Stimulated activated CD8-positive, alpha-beta memory T cell treated with anti-CD3 and anti-CD28 coated beads, Interleukin-12 subunit alpha, Interleukin-12 subunit beta, amount 100 ng/mL, for 24 hours (primary cell): Measurements from ENCODE around the gene KEAP1.
"Not testable (repeated sequence)": the region's sequence is repeated elsewhere in the genome, so short reads cannot be mapped to it uniquely, and the experiment has no call there.

ENCODE experiments used
- DNase-seq: peaks from one replicate; pipeline ENCODE4 v3.0.0-alpha.2; 2020; ENCODE audit errors: extremely low read depth

KEAP1 gene

GRCh38 chr19:10503002-10503789 lies at the start of gene KEAP1:
KEAP1 (minus strand) TSS chr19:10503356; CDS start chr19:10500033, 3,323 bp downstream.
- no peak for DNase-seq

- DNase-seq = no peak
Measured at GRCh38 chr19:10552510-10553053, 49.4 kb upstream of the KEAP1 start.

GRCh38 chr19:10551698-10552301 lies 48.6 kb upstream of the KEAP1 start:
- DNase-seq = no peak

GRCh38 chr19:10551006-10551405 lies 47.9 kb upstream of the KEAP1 start:
- DNase-seq = not testable (repeated sequence)

GRCh38 chr19:10550336-10550735 lies 47.2 kb upstream of the KEAP1 start:
- no peak for DNase-seq

GRCh38 chr19:10549733-10550132 lies 46.6 kb upstream of the KEAP1 start:
- DNase-seq = no peak

- no peak for DNase-seq
Measured at GRCh38 chr19:10548746-10549276, 45.7 kb upstream of the KEAP1 start.

- DNase-seq = no peak
Measured at GRCh38 chr19:10546817-10547216, 43.7 kb upstream of the KEAP1 start.

- DNase-seq = no peak
Measured at GRCh38 chr19:10544753-10545251, 41.6 kb upstream of the KEAP1 start.

GRCh38 chr19:10544242-10544752 lies 41.1 kb upstream of the KEAP1 start:
- DNase-seq = no peak

GRCh38 chr19:10543420-10544241 lies 40.5 kb upstream of the KEAP1 start, which contains the start of gene ATG4D:
ATG4D (plus strand) TSS chr19:10543904; CDS start chr19:10544091, 187 bp downstream.
- peak; percentile 47 for DNase-seq

GRCh38 chr19:10543059-10543419 lies 39.9 kb upstream of the KEAP1 start:
- DNase-seq = no peak

GRCh38 chr19:10539016-10539415 lies 35.9 kb upstream of the KEAP1 start:
- DNase-seq = not testable (repeated sequence)

- no peak for DNase-seq
Measured at GRCh38 chr19:10538204-10538983, 35.2 kb upstream of the KEAP1 start.

- DNase-seq = no peak
Measured at GRCh38 chr19:10537668-10538067, 34.5 kb upstream of the KEAP1 start.

- DNase-seq = no peak
Measured at GRCh38 chr19:10535613-10536012, 32.5 kb upstream of the KEAP1 start.

GRCh38 chr19:10533646-10534386 lies 30.7 kb upstream of the KEAP1 start:
- DNase-seq = no peak

GRCh38 chr19:10532457-10532856 lies 29.3 kb upstream of the KEAP1 start:
- DNase-seq = no peak

GRCh38 chr19:10526887-10527286 lies 23.7 kb upstream of the KEAP1 start:
- not testable (repeated sequence) for DNase-seq

GRCh38 chr19:10525636-10526035 lies 22.5 kb upstream of the KEAP1 start:
- no peak for DNase-seq
